AG09309 (cell line): ENCODE data around the gene HIVEP1.
A peak's percentile ranks its signal among the peaks of the same experiment; 100 is the strongest.

ENCODE experiments used
- DNase-seq: peaks from one replicate; pipeline ENCODE4 v3.0.0-alpha.2; 2010; ENCODE audit warnings: low read depth
- H3K4me3 ChIP-seq: 2 replicates; pipeline ENCODE4 v1.5.1; 2011; ENCODE audit warnings: mild to moderate bottlenecking, low read depth, low read length, moderate library complexity; ENCODE audit not compliant: control insufficient read depth
- TF ChIP-seq, protein P1 (sequence below): IDR thresholded peaks from 2 replicates; pipeline ENCODE4 v1.5.1; 2011; ENCODE audit warnings: mild to moderate bottlenecking, low read depth, low read length, inconsistent platforms; ENCODE audit not compliant: insufficient read depth, control insufficient read depth; ENCODE audit errors: missing control alignments

HIVEP1 gene

DNA sequence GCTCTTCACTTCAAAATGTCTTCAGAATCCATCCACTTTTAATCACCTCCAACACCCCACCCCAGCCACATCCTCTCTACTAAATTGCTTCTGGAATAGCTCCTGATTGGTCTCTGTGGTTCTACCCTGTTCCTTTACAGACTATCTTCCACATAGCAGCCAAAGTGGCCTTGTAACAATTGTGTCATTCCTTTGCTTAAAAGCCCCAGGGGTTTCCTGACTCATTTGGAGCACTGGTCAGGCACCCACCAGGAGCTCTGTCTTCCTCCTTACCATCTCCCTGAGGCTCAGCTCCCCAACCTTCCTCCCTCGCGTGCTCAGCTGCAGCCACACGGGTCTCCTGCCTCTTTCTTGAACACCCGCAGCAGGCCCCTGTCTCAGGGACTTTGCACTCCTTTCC lies 126.8 kb downstream of the HIVEP1 start:
- TF ChIP-seq, protein P1, sequence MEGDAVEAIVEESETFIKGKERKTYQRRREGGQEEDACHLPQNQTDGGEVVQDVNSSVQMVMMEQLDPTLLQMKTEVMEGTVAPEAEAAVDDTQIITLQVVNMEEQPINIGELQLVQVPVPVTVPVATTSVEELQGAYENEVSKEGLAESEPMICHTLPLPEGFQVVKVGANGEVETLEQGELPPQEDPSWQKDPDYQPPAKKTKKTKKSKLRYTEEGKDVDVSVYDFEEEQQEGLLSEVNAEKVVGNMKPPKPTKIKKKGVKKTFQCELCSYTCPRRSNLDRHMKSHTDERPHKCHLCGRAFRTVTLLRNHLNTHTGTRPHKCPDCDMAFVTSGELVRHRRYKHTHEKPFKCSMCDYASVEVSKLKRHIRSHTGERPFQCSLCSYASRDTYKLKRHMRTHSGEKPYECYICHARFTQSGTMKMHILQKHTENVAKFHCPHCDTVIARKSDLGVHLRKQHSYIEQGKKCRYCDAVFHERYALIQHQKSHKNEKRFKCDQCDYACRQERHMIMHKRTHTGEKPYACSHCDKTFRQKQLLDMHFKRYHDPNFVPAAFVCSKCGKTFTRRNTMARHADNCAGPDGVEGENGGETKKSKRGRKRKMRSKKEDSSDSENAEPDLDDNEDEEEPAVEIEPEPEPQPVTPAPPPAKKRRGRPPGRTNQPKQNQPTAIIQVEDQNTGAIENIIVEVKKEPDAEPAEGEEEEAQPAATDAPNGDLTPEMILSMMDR: no peak
- no peak overlapping the region for H3K4me3 ChIP-seq
- no peak for DNase-seq

DNA sequence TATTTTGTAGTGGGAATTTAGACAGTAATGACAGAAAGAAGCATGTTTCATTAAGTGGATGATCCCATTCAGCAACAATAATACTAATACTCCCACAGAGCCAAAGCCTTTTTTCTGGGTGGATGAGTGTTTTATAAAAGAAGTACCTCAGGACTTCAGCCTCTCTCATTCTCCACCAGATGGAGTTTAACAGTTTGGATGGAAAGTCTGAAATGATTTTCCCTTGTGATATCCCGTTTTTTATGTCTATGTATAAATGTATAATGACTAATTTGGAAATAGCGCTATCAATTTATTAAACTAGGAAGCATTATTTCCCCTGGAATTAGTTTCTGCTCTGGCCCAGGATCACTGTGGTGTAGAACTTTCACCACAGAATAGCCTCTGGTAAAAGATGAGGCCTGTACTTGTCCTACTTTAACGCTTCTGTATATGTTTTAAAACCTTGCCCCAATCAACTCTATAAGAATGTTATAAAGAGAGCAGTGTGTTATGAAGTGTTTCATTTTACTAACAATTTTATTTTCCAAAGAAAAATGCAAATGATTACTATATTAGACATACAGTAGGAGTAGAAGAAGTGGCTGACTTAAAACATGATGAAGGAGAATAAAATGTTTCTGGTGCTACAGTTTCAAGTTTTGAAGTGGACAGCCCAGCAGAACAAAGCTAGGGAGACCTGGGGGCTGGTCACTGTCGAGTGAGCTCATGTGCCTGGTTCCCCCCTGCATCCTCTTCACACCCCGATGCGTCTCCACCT lies 135.6 kb downstream of the HIVEP1 start:
- H3K4me3 ChIP-seq: no peak overlapping the region
- TF ChIP-seq, protein P1: peak; percentile 44
- no peak for DNase-seq

DNA sequence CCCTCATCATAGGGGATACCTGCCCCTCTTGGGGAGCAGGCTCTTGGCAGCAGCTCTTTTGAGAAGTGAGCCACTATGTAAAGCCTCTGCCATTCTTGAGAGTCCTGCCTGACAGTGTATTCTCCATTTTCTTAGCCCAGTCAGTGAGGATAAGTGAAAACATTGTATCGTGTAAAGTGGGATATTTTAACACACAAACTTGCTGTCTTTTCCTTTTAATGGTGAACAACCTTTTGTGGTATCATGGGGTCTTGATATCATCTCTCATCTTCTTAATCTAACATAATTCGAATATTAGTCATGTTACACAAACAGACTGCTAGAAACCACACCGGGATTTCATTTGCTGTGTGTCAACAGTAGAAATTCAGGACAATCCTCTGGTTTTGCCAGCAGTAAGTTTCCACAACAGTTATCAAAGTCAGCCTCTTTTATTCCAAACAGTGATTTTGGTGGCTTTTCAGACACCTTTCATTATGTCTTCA lies 136.2 kb downstream of the HIVEP1 start:
- peak; percentile 23 for DNase-seq
- H3K4me3 ChIP-seq: no peak overlapping the region
- TF ChIP-seq, protein P1: no peak

DNA sequence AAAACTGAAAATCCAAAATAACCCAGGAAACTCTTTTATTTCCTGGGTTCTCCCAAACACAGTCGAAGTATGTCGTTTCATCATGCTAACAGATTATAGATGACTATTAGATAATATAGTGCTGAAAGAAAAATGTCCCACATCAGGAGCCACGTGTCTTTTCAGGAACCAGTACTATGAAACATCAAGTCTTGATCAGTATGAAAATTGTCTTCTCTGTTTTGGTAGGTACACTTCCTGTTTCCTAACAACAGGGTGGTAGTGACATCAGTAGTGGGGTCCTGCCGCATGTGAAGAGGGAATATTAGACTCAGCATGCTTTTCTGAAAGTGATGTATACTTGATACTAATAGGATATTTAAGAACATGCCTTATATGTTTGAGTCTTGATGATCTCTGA lies 136.7 kb downstream of the HIVEP1 start:
- TF ChIP-seq, protein P1: no peak
- no peak for DNase-seq
- no peak overlapping the region for H3K4me3 ChIP-seq

DNA sequence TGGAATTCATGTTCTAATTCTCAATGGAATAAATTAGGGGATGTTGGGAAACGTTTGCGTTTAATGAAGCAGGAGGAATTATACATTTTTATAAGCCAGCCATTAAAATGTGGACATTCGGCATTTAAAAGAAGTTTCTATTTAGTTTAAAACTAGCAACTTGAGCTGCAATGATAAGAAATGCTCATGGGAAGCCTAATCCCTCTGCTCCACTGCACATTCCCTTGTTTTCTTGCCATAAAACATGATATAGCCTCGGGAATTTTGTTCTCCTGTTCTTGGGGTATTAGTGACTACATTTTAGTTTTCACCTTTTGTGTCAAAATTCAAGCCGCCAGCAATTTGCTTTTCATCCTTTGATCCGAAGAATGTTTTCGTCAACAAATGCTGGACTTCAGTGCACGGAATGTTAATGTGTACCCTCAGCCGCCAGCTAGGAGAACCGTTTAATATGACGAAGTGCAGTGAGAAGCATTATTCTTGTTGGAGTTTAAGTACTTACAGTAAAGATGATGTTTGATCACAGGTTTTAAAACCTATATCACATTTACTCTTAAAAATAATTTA lies 137.9 kb downstream of the HIVEP1 start:
- DNase-seq: no peak
- TF ChIP-seq, protein P1: no peak
- no peak overlapping the region for H3K4me3 ChIP-seq

DNA sequence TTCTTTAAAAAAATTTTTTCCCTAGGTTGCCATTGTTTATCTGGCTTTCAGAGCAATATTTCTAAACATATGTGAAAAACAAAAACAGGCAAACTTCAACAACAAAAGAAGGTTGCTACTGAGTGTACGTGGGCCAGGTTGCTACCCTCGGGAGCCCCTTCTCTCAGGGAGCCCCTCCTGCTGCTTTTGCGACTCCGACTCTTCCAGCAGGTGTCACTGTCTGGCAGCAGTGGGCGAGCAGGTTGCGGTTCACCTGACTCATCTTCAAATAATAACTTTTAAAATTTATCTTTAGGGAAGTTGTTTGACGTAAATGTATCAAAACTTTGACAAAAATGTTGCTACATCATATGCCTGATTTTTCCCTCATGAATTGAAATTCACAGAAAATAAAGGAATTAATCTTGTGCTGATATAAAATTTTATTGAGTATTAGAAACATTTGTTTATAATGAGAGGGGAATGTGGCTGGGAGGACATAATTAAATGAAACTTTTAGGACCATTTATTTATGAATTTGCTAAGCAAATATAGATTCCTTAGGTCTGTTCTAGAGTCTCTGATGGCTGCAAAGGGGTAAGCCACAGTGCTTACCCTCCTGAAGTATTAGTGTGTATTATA lies 138.8 kb downstream of the HIVEP1 start:
- H3K4me3 ChIP-seq: no peak overlapping the region
- TF ChIP-seq, protein P1: peak; percentile 39
- DNase-seq: no peak
